Measurements from ENCODE around the gene DELE1.

Gene DELE1

GRCh38 chr5:141923448-141924313, at the start of gene DELE1:
Gene DELE1 (plus strand): TSS chr5:141923871. CDS start chr5:141923942, 71 bp downstream.
- peak; percentile 83 for DNase-seq (ENCODE audit: low read depth)

GRCh38 chr5:141873933-141874261, 49.8 kb upstream of the DELE1 start:
- DNase-seq (ENCODE audit: low read depth), result no peak

- no peak for DNase-seq (ENCODE audit: low read depth)
These were observed 49.3 kb upstream of the DELE1 start for GRCh38 chr5:141874262-141874964.

- DNase-seq (ENCODE audit: low read depth), result no peak
These were observed 48.5 kb upstream of the DELE1 start for GRCh38 chr5:141875022-141875740.

GRCh38 chr5:141875795-141876627, 47.7 kb upstream of the DELE1 start:
- no peak for DNase-seq (ENCODE audit: low read depth)

- DNase-seq (ENCODE audit: low read depth), result no peak
These were observed 46.9 kb upstream of the DELE1 start for GRCh38 chr5:141876628-141877355.

GRCh38 chr5:141877356-141878185, 46.1 kb upstream of the DELE1 start:
- no peak for DNase-seq (ENCODE audit: low read depth)

- no peak for DNase-seq (ENCODE audit: low read depth)
These were observed 45.4 kb upstream of the DELE1 start, which contains the start of gene PCDH1 for GRCh38 chr5:141878186-141878710. Gene PCDH1 (minus strand): TSS chr5:141878410. CDS start chr5:141878262, 148 bp downstream.

GRCh38 chr5:141878711-141879425, 44.8 kb upstream of the DELE1 start:
- DNase-seq (ENCODE audit: low read depth), result peak; percentile 81

- DNase-seq (ENCODE audit: low read depth), result no peak
These were observed 44.3 kb upstream of the DELE1 start for GRCh38 chr5:141879426-141879759.

- DNase-seq (ENCODE audit: low read depth), result no peak
These were observed 43.5 kb upstream of the DELE1 start for GRCh38 chr5:141879941-141880738.

- DNase-seq (ENCODE audit: low read depth), result no peak
These were observed 42.5 kb upstream of the DELE1 start for GRCh38 chr5:141880961-141881801.

- no peak for DNase-seq (ENCODE audit: low read depth)
These were observed 41.8 kb upstream of the DELE1 start for GRCh38 chr5:141881886-141882285.

GRCh38 chr5:141882594-141883183, 41.0 kb upstream of the DELE1 start:
- DNase-seq (ENCODE audit: low read depth), result no peak

- no peak for DNase-seq (ENCODE audit: low read depth)
These were observed 40.3 kb upstream of the DELE1 start for GRCh38 chr5:141883184-141883891.

- no peak for DNase-seq (ENCODE audit: low read depth)
These were observed 39.8 kb upstream of the DELE1 start for GRCh38 chr5:141883892-141884318.

Measured in activated gamma-delta T cell treated with anti-CD3 and anti-CD28 coated beads, Interleukin-2, amount 50 U/mL, for 16 hours (primary cell).